ENCODE results near the gene PPP3CA. TPM values are rescaled to one million over a fixed set of nuclear protein-coding genes. Genes with fewer than 3 reads are reported as not detected.

Gene PPP3CA
- total and polyA plus RNA-seq, 2 of the 13 experiments (the other 11 are each of a cell fraction or from before 2014, with no cell fraction given): 4.8 to 13.2 TPM

DNA sequence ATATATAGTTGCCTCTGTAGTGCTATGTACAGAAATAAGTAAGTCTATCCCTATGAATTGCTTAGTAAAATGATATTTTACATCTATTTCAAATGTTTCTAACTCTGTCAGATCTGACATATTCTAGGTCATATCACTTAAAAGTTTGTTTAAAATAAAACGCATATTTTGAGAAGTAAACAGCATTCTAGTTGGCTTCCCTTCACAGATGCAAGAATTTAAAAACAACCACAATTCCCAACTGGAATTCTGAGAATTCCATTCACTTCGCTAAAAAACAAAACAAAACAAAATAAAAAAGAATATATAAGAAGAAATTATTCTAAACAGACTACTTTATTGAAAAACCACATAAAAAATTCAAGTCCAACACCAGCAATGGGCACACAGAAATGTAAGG lies 126.0 kb downstream of the PPP3CA start:
- H3K36me3 ChIP-seq (replicated peaks in 1 of 2; ENCODE audit: control insufficient read depth in 1 of 2, insufficient read depth in 2 of 2, low read length in 2 of 2): no peaks in the 10 kb centered on the region
- H3K79me2 ChIP-seq (ENCODE audit: insufficient read depth, low read length): peaks cover 4% of the 10 kb centered on the region
- CTCF ChIA-PET (ENCODE audit: low intra/inter-chr PET ratio, low total read pairs): no interaction called here
- no peaks in the 10 kb centered on the region for H3K4me1 ChIP-seq (ENCODE audit: insufficient read depth, low read length)
- WGBS (ENCODE audit: low lambda C conversion rate): 97% methylated on average over 2 of the region's 2 CpGs
- DNase-seq (ENCODE audit: low spot score) (no peak), FAIRE-seq (no peak), ATAC-seq (no peak)
- no peaks in the 10 kb centered on the region for H4K20me1 ChIP-seq (ENCODE audit: insufficient read depth, low read length)
- H3K4me2 ChIP-seq (ENCODE audit: low read depth, low read length): no peak overlapping the region
- H3K27ac ChIP-seq (ENCODE audit: extremely low read length, insufficient read depth, low read length): no peak overlapping the region
- H3K9ac ChIP-seq (ENCODE audit: insufficient read depth, low read depth, low read length): no peak overlapping the region
- H3K27me3 ChIP-seq (ENCODE audit: control insufficient read depth in 1 of 2, insufficient read depth in 2 of 2, low read length in 2 of 2): no peaks in the 10 kb centered on the region
- H3K4me3 ChIP-seq (replicated peaks in 1 of 3; ENCODE audit: insufficient read depth in 1 of 3, low read depth in 2 of 3, low read length in 3 of 3): no peak overlapping the region
- POLR2A ChIA-PET: no interaction called here
- no TSS peak for BruUV-seq (replicated peaks)
- H2AFZ ChIP-seq (ENCODE audit: low read length): no peak overlapping the region
- in situ Hi-C loops (cut with HindIII; ENCODE audit: extremely low pct_ligation_motif_present, low pct_unique_long_range_greater_than_20kb) (no loop called here), intact Hi-C loops (cut with micrococcal nuclease; ENCODE audit: unreplicated experiment) (no loop called here)
- TF ChIP-seq EP300 (IDR thresholded peaks at IDR 0.05; ENCODE audit: low read depth in 2 of 2, low read length in 2 of 2) (no peak), EP300 (CRISPR knock-in tag; IDR thresholded peaks at IDR 0.05; ENCODE audit: borderline replicate concordance) (no peak), SNAPC2 (CRISPR knock-in tag; IDR thresholded peaks at IDR 0.05) (no peak), TIGD3 (CRISPR knock-in tag; IDR thresholded peaks at IDR 0.05; ENCODE audit: borderline replicate concordance) (no peak)
- H3K9me3 ChIP-seq (ENCODE audit: low read length): no peaks in the 10 kb centered on the region

- FAIRE-seq (no peak), DNase-seq (ENCODE audit: low spot score) (no peak), ATAC-seq (no peak)
- Histone ChIP-seq H3K4me1 (ENCODE audit: insufficient read depth, low read length) (no peaks in the 10 kb centered on the region), H3K36me3 (replicated peaks in 1 of 2; ENCODE audit: control insufficient read depth in 1 of 2, insufficient read depth in 2 of 2, low read length in 2 of 2) (no peaks in the 10 kb centered on the region), H2AFZ (ENCODE audit: low read length) (no peak overlapping the region), H3K4me3 (replicated peaks in 1 of 3; ENCODE audit: insufficient read depth in 1 of 3, low read depth in 2 of 3, low read length in 3 of 3) (no peak overlapping the region), H3K4me2 (ENCODE audit: low read depth, low read length) (no peak overlapping the region), H3K9me3 (ENCODE audit: low read length) (no peaks in the 10 kb centered on the region), H4K20me1 (ENCODE audit: insufficient read depth, low read length) (no peaks in the 10 kb centered on the region), H3K79me2 (ENCODE audit: insufficient read depth, low read length) (peaks cover 4% of the 10 kb centered on the region), H3K9ac (ENCODE audit: insufficient read depth, low read depth, low read length) (no peak overlapping the region), H3K27ac (ENCODE audit: extremely low read length, insufficient read depth, low read length) (no peak overlapping the region), H3K27me3 (ENCODE audit: control insufficient read depth in 1 of 2, insufficient read depth in 2 of 2, low read length in 2 of 2) (no peaks in the 10 kb centered on the region)
- WGBS (ENCODE audit: low lambda C conversion rate): 86% methylated on average over 1 of the region's 1 CpG
- BruUV-seq (replicated peaks): no TSS peak
- POLR2A ChIA-PET: no interaction called here
- CTCF ChIA-PET (ENCODE audit: low intra/inter-chr PET ratio, low total read pairs): no interaction called here
- in situ Hi-C loops (cut with HindIII; ENCODE audit: extremely low pct_ligation_motif_present, low pct_unique_long_range_greater_than_20kb) (no loop called here), intact Hi-C loops (cut with micrococcal nuclease; ENCODE audit: unreplicated experiment) (no loop called here)
- no peak for TF ChIP-seq HOXA9 (CRISPR knock-in tag; IDR thresholded peaks at IDR 0.05; ENCODE audit: borderline replicate concordance)
- TF ChIP-seq, protein P1, sequence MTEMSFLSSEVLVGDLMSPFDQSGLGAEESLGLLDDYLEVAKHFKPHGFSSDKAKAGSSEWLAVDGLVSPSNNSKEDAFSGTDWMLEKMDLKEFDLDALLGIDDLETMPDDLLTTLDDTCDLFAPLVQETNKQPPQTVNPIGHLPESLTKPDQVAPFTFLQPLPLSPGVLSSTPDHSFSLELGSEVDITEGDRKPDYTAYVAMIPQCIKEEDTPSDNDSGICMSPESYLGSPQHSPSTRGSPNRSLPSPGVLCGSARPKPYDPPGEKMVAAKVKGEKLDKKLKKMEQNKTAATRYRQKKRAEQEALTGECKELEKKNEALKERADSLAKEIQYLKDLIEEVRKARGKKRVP (CRISPR knock-in tag; IDR thresholded peaks at IDR 0.05): no peak
- TF ChIP-seq, protein P2, sequence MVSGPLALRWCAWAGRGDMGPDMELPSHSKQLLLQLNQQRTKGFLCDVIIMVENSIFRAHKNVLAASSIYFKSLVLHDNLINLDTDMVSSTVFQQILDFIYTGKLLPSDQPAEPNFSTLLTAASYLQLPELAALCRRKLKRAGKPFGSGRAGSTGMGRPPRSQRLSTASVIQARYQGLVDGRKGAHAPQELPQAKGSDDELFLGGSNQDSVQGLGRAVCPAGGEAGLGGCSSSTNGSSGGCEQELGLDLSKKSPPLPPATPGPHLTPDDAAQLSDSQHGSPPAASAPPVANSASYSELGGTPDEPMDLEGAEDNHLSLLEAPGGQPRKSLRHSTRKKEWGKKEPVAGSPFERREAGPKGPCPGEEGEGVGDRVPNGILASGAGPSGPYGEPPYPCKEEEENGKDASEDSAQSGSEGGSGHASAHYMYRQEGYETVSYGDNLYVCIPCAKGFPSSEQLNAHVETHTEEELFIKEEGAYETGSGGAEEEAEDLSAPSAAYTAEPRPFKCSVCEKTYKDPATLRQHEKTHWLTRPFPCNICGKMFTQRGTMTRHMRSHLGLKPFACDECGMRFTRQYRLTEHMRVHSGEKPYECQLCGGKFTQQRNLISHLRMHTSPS (CRISPR knock-in tag; IDR thresholded peaks at IDR 0.05; ENCODE audit: low read depth): no peak
- TF ChIP-seq MXD4 (CRISPR knock-in tag; IDR thresholded peaks at IDR 0.05): no peak
- TF ChIP-seq, protein P3, sequence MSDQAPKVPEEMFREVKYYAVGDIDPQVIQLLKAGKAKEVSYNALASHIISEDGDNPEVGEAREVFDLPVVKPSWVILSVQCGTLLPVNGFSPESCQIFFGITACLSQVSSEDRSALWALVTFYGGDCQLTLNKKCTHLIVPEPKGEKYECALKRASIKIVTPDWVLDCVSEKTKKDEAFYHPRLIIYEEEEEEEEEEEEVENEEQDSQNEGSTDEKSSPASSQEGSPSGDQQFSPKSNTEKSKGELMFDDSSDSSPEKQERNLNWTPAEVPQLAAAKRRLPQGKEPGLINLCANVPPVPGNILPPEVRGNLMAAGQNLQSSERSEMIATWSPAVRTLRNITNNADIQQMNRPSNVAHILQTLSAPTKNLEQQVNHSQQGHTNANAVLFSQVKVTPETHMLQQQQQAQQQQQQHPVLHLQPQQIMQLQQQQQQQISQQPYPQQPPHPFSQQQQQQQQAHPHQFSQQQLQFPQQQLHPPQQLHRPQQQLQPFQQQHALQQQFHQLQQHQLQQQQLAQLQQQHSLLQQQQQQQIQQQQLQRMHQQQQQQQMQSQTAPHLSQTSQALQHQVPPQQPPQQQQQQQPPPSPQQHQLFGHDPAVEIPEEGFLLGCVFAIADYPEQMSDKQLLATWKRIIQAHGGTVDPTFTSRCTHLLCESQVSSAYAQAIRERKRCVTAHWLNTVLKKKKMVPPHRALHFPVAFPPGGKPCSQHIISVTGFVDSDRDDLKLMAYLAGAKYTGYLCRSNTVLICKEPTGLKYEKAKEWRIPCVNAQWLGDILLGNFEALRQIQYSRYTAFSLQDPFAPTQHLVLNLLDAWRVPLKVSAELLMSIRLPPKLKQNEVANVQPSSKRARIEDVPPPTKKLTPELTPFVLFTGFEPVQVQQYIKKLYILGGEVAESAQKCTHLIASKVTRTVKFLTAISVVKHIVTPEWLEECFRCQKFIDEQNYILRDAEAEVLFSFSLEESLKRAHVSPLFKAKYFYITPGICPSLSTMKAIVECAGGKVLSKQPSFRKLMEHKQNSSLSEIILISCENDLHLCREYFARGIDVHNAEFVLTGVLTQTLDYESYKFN (CRISPR knock-in tag; conservative IDR thresholded peaks at IDR 0.05): no peak
- TF ChIP-seq ZC3H13 (CRISPR knock-in tag; IDR thresholded peaks at IDR 0.05): no peak
Observed at GRCh38 chr4:101218894-101219293, 128.4 kb downstream of the PPP3CA start.
